ENCODE measurements around the gene PTF1A. TPM values are rescaled to one million over a fixed set of nuclear protein-coding genes. Genes with fewer than 3 reads are reported as not detected.

Gene PTF1A
- total RNA-seq, 1 donor from 2014 or later, result not detected

GRCh38 chr10:23195846-23196600 lies 3.9 kb downstream of the PTF1A start:
- H3K27ac Mint-ChIP-seq (ENCODE audit: unreplicated experiment), result no peak overlapping the region
- no peaks in the 10 kb centered on the region for H3K9me3 Mint-ChIP-seq (ENCODE audit: unreplicated experiment)
- no peaks in the 10 kb centered on the region for H3K36me3 Mint-ChIP-seq (ENCODE audit: unreplicated experiment)
- peaks cover 64% of the 10 kb centered on the region for H3K27me3 Mint-ChIP-seq (ENCODE audit: unreplicated experiment)
- DNase-seq (ENCODE audit: extremely low spot score, unreplicated experiment), result no peak
- H3K4me3 Mint-ChIP-seq (ENCODE audit: unreplicated experiment), result no peak overlapping the region
- H3K4me1 Mint-ChIP-seq (ENCODE audit: unreplicated experiment), result peaks cover 4% of the 10 kb centered on the region
- no peak for TF ChIP-seq CTCF (IDR thresholded peaks at IDR 0.05)

- no peaks in the 10 kb centered on the region for H3K9me3 Mint-ChIP-seq (ENCODE audit: unreplicated experiment)
- DNase-seq (ENCODE audit: extremely low spot score, unreplicated experiment), result no peak
- H3K27ac Mint-ChIP-seq (ENCODE audit: unreplicated experiment), result no peak overlapping the region
- no peak for TF ChIP-seq CTCF (IDR thresholded peaks at IDR 0.05)
- H3K4me1 Mint-ChIP-seq (ENCODE audit: unreplicated experiment), result peaks cover 2% of the 10 kb centered on the region
- H3K36me3 Mint-ChIP-seq (ENCODE audit: unreplicated experiment), result no peaks in the 10 kb centered on the region
- H3K4me3 Mint-ChIP-seq (ENCODE audit: unreplicated experiment), result no peak overlapping the region
- H3K27me3 Mint-ChIP-seq (ENCODE audit: unreplicated experiment), result peaks cover 62% of the 10 kb centered on the region
Measured at GRCh38 chr10:23196915-23197314, 4.8 kb downstream of the PTF1A start.

- H3K36me3 Mint-ChIP-seq (ENCODE audit: unreplicated experiment), result no peaks in the 10 kb centered on the region
- peaks cover 60% of the 10 kb centered on the region for H3K27me3 Mint-ChIP-seq (ENCODE audit: unreplicated experiment)
- DNase-seq (ENCODE audit: extremely low spot score, unreplicated experiment), result no peak
- H3K27ac Mint-ChIP-seq (ENCODE audit: unreplicated experiment), result no peak overlapping the region
- H3K4me3 Mint-ChIP-seq (ENCODE audit: unreplicated experiment), result no peak overlapping the region
- no peaks in the 10 kb centered on the region for H3K9me3 Mint-ChIP-seq (ENCODE audit: unreplicated experiment)
- no peak for TF ChIP-seq CTCF (IDR thresholded peaks at IDR 0.05)
- peaks cover 2% of the 10 kb centered on the region for H3K4me1 Mint-ChIP-seq (ENCODE audit: unreplicated experiment)
Measured at GRCh38 chr10:23197416-23197861, 5.3 kb downstream of the PTF1A start.

GRCh38 chr10:23198610-23198939 lies 6.5 kb downstream of the PTF1A start:
- DNase-seq (ENCODE audit: extremely low spot score, unreplicated experiment), result no peak
- no peak overlapping the region for H3K27ac Mint-ChIP-seq (ENCODE audit: unreplicated experiment)
- H3K4me1 Mint-ChIP-seq (ENCODE audit: unreplicated experiment), result peaks cover 2% of the 10 kb centered on the region
- no peaks in the 10 kb centered on the region for H3K9me3 Mint-ChIP-seq (ENCODE audit: unreplicated experiment)
- no peaks in the 10 kb centered on the region for H3K36me3 Mint-ChIP-seq (ENCODE audit: unreplicated experiment)
- no peak for TF ChIP-seq CTCF (IDR thresholded peaks at IDR 0.05)
- peaks cover 56% of the 10 kb centered on the region for H3K27me3 Mint-ChIP-seq (ENCODE audit: unreplicated experiment)
- no peak overlapping the region for H3K4me3 Mint-ChIP-seq (ENCODE audit: unreplicated experiment)

- Mint-ChIP-seq H3K4me3 (ENCODE audit: unreplicated experiment) (no peak overlapping the region), H3K27me3 (ENCODE audit: unreplicated experiment) (peaks cover 54% of the 10 kb centered on the region), H3K9me3 (ENCODE audit: unreplicated experiment) (no peaks in the 10 kb centered on the region), H3K4me1 (ENCODE audit: unreplicated experiment) (no peaks in the 10 kb centered on the region), H3K36me3 (ENCODE audit: unreplicated experiment) (no peaks in the 10 kb centered on the region), H3K27ac (ENCODE audit: unreplicated experiment) (no peak overlapping the region)
- DNase-seq (ENCODE audit: extremely low spot score, unreplicated experiment), result no peak
- no peak for TF ChIP-seq CTCF (IDR thresholded peaks at IDR 0.05)
Measured at GRCh38 chr10:23198940-23199767, 7.0 kb downstream of the PTF1A start.

All from osteocyte (in vitro differentiated cells).